Measurements from ENCODE around the gene CCDC43. TPM values are rescaled to one million over a fixed set of nuclear protein-coding genes. Genes with fewer than 3 reads are reported as not detected.
"Not testable (repeated sequence)": the region's sequence is repeated elsewhere in the genome, so short reads cannot be mapped to it uniquely, and the experiment has no call there.

CCDC43 gene
- total and polyA plus RNA-seq, 7 donors: 10.2 to 20.8 (median 14.9) TPM

DNA sequence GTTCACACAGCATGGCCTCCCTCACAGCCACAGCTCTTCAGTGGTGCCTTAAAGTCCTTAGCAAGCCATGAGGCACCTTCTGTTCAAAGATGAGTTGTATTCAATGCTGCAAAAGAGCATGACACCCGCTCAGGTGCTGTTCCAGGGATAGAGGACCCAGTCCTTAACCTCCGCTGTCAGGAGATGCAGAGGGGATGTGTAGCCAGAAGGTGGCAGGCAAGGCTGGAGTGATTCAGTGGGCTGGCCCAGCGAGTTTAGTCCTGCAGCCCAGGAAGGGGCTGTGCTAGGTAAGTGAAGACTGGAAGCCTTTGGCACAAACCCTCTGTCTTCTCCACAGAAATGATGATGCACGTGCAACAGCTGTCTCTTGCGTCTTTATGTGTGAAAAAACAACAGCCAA lies 44.2 kb upstream of the CCDC43 start:
- no peaks in the 10 kb centered on the region for H3K4me1 ChIP-seq
- intact Hi-C loops (cut with DNase I): no loop called here
- no peak for DNase-seq
- TF ChIP-seq POLR2AphosphoS5 (IDR thresholded peaks at IDR 0.05): no peak
- no peak for TF ChIP-seq EP300 (IDR thresholded peaks at IDR 0.05)
- TF ChIP-seq, protein P1, sequence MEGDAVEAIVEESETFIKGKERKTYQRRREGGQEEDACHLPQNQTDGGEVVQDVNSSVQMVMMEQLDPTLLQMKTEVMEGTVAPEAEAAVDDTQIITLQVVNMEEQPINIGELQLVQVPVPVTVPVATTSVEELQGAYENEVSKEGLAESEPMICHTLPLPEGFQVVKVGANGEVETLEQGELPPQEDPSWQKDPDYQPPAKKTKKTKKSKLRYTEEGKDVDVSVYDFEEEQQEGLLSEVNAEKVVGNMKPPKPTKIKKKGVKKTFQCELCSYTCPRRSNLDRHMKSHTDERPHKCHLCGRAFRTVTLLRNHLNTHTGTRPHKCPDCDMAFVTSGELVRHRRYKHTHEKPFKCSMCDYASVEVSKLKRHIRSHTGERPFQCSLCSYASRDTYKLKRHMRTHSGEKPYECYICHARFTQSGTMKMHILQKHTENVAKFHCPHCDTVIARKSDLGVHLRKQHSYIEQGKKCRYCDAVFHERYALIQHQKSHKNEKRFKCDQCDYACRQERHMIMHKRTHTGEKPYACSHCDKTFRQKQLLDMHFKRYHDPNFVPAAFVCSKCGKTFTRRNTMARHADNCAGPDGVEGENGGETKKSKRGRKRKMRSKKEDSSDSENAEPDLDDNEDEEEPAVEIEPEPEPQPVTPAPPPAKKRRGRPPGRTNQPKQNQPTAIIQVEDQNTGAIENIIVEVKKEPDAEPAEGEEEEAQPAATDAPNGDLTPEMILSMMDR (IDR thresholded peaks at IDR 0.05): no peak
- TF ChIP-seq POLR2A (IDR thresholded peaks at IDR 0.05): no peak
- H3K27ac ChIP-seq: no peak overlapping the region
- 83 to 87% methylated on average over 5 of the region's 5 CpGs for WGBS, 2 donors
- H3K9me3 ChIP-seq: no peaks in the 10 kb centered on the region
- no peak overlapping the region for H3K4me3 ChIP-seq
- H3K36me3 ChIP-seq: peaks cover 0 to 18% (median 0%) of the 10 kb centered on the region in 4 donors
- H3K27me3 ChIP-seq: no peaks in the 10 kb centered on the region

DNA sequence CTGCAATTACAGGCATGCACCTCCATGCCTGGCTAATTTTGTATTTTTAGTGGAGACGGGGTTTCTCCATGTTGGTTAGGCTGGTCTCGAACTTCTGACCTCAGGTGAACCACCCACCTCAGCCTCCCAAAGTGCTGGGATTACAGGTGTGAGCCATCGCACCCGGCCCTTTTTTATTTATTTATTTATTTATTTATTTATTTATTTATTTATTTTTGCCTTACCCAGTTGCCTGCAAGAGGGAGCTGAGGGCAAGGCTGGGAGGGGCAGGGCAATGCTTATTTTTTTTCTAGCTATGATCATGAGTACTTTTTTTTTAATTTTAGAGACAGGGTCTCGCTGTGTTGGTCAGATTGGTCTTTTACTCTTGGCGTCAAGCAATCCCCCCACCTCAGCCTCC lies 36.5 kb upstream of the CCDC43 start:
- intact Hi-C loops (cut with DNase I); H3K4me3 ChIP-seq; H3K27ac ChIP-seq; H3K27me3 ChIP-seq; H3K9me3 ChIP-seq; H3K4me1 ChIP-seq: not testable (repeated sequence)
- peaks cover 0 to 27% (median 0%) of the 10 kb centered on the region in 4 donors for H3K36me3 ChIP-seq
- DNase-seq: peak; percentile 13
- WGBS, 2 donors: 98% methylated on average over 6 of the region's 6 CpGs

DNA sequence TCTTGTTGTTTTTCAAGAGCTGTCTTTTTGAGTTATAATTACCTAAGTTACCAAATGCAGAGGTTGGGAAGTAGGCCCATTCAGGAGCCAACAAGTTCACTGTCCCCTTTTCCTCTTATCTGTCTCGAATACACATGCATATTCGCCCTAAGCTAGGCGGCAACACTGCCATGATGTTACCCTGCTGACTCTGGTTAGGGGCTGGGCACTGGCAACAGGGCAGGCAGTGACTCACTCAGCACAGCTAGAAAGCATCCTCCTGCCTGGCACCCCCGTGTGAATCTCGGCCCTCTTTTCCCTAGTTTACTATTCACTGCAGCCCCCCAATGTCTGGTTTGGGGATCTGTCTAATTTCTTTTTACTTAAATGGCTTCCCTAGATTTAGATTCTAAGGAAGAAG lies 32.7 kb upstream of the CCDC43 start:
- peaks cover 0 to 16% (median 0%) of the 10 kb centered on the region in 4 donors for H3K36me3 ChIP-seq
- 92 to 93% methylated on average over 5 of the region's 5 CpGs for WGBS, 2 donors
- intact Hi-C loops (cut with DNase I): no loop called here
- DNase-seq: peak; percentile 6
- H3K4me3 ChIP-seq: no peak overlapping the region
- TF ChIP-seq EP300 (IDR thresholded peaks at IDR 0.05) (no peak), POLR2A (IDR thresholded peaks at IDR 0.05) (no peak), POLR2AphosphoS5 (IDR thresholded peaks at IDR 0.05) (no peak)
- TF ChIP-seq, protein P1 (IDR thresholded peaks at IDR 0.05): no peak
- no peaks in the 10 kb centered on the region for H3K27me3 ChIP-seq
- H3K4me1 ChIP-seq: no peaks in the 10 kb centered on the region
- no peak overlapping the region for H3K27ac ChIP-seq
- no peaks in the 10 kb centered on the region for H3K9me3 ChIP-seq

DNA sequence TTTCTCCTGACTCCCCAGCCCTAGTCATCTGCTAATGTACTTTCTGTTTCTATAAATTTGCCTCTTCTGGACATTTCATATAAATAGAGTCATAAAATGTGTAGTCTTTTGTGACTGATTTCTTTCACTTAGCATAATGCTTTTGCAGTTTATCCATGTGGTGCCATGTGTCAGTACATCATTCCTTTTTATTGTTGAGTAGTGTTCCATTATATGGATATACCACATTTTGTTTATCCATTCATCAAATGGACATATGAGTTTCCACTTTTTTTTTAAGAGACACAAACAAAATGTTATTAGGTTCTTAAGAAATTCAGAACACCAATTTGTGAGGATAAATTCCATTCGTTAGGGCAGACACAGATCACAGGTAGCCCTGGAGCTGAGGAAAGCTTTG lies 29.9 kb upstream of the CCDC43 start:
- Histone ChIP-seq H3K4me3 (no peak overlapping the region), H3K36me3 (peaks cover 0 to 16% (median 0%) of the 10 kb centered on the region in 4 donors), H3K9me3 (no peaks in the 10 kb centered on the region), H3K27me3 (no peaks in the 10 kb centered on the region), H3K27ac (no peak overlapping the region), H3K4me1 (no peaks in the 10 kb centered on the region)
- no peak for TF ChIP-seq EP300 (IDR thresholded peaks at IDR 0.05)
- TF ChIP-seq, protein P1 (IDR thresholded peaks at IDR 0.05): no peak
- no peak for TF ChIP-seq POLR2A (IDR thresholded peaks at IDR 0.05)
- TF ChIP-seq POLR2AphosphoS5 (IDR thresholded peaks at IDR 0.05): no peak
- DNase-seq: no peak
- intact Hi-C loops (cut with DNase I): no loop called here
- WGBS, 2 donors: 99% methylated on average over 1 of the region's 1 CpG

DNA sequence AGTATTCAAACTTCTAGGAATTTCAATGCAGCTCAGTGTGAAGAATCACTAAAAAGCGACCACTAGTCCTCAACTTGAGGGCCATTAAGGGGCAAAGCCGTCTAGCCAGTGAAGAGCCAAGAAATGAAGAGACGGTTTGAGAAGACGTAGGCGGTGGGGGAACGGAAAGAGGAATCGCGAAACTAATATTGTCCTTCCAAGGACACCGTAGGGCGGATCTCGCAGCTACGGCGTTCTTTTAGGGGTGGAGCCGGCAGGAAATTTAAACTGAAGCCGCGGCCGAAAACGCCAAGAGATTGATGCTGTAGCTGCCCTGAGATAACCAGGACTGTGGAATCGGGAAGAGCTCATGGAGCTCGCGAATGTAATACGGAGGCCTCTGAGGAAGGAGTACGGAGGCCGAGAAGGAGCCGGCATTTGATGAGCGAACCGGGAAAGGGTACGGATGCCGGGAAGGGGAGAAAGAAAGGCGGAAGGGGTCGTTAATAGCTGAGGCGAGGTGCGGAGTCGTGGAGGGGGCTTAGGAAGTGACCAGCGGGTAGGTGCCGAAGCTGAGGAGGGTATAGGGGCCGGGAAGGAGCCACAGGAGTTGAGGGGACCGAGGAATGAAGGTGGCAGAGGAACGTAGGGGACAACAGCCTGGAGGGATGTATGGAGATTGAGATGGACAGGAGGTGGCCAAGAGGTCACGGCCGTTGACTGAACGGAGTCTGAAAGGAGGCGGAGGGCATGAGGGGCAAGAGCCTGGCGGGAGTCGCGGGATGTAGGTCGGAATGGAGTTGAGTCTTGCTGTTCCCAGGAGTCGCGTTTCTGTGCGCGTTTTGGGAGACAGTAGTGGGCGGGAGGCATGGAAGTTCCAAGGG lies 19.1 kb upstream of the CCDC43 start, which contains the start of gene DBF4B:
Gene DBF4B, plus strand, starts transcription at position 265 of the 863 bp plus-strand sequence. Its CDS starts 156 bp downstream, at position 421.
- Histone ChIP-seq H3K27ac (peak within 1 kb of the TSS; percentile 73 to 87 (median 80)), H3K4me1 (peaks cover 0 to 20% (median 13%) of the 10 kb centered on the region in 4 donors), H3K9me3 (no peaks in the 10 kb centered on the region), H3K4me3 (peak within 1 kb of the TSS; percentile 52 to 73 (median 66)), H3K27me3 (peaks cover 0 to 9% (median 0%) of the 10 kb centered on the region in 3 donors), H3K36me3 (no peaks in the 10 kb centered on the region)
- intact Hi-C loops (cut with DNase I): no loop called here
- WGBS, 2 donors: 0 to 1% methylated on average over 52 of the region's 52 CpGs
- peak; percentile 54 to 76 (median 61) for TF ChIP-seq POLR2AphosphoS5 (IDR thresholded peaks at IDR 0.05)
- TF ChIP-seq EP300 (IDR thresholded peaks at IDR 0.05): peak in 2 of 4 donors; percentile 9 to 37
- TF ChIP-seq, protein P1 (IDR thresholded peaks at IDR 0.05): no peak
- TF ChIP-seq POLR2A (IDR thresholded peaks at IDR 0.05): no peak
- peak; percentile 89 for DNase-seq

Data from sigmoid colon (tissue), 7 donors.